H9 (cell line): ENCODE measurements around the gene EEF2K. TPM values are rescaled to one million over a fixed set of nuclear protein-coding genes. Genes with fewer than 3 reads are reported as not detected.

Source experiments
- DNase-seq: peaks from one replicate; pipeline ENCODE4 v3.0.0-alpha.2; 2017
- H2AFZ ChIP-seq: one replicate; pipeline ENCODE4 v1.6.1; 2013; ENCODE audit warnings: mild to moderate bottlenecking, low read length, control low read depth, moderate library complexity
- H2AK5ac ChIP-seq: 2 replicates; pipeline ENCODE4 v1.6.1; 2013; ENCODE audit warnings: low read length, control low read depth, mixed read lengths; ENCODE audit not compliant: insufficient read length
- H2BK120ac ChIP-seq: one replicate; pipeline ENCODE4 v1.6.1; 2013; ENCODE audit warnings: low read depth, mild to moderate bottlenecking, low read length, control low read depth, inconsistent platforms; ENCODE audit not compliant: poor library complexity, severe bottlenecking
- H2BK12ac ChIP-seq: 2 replicates; pipeline ENCODE4 v1.6.1; 2013; ENCODE audit warnings: low read length, control low read depth, mixed read lengths, low read depth; ENCODE audit not compliant: insufficient read length
- H2BK15ac ChIP-seq: 2 replicates; pipeline ENCODE4 v1.6.1; 2013; ENCODE audit warnings: low read depth, low read length, control low read depth
- H2BK20ac ChIP-seq: one replicate; pipeline ENCODE4 v1.6.1; 2013; ENCODE audit warnings: low read depth, mild to moderate bottlenecking, low read length, control low read depth, inconsistent platforms; ENCODE audit not compliant: poor library complexity, severe bottlenecking
- H2BK5ac ChIP-seq: 2 replicates; pipeline ENCODE4 v1.6.1; 2013; ENCODE audit warnings: low read length, control low read depth, mixed read lengths; ENCODE audit not compliant: insufficient read length
- H3K14ac ChIP-seq: 2 replicates; pipeline ENCODE4 v1.6.1; 2013; ENCODE audit warnings: low read length, control low read depth; ENCODE audit not compliant: insufficient read depth
- H3K18ac ChIP-seq: 2 replicates; pipeline ENCODE4 v1.6.1; 2013; ENCODE audit warnings: low read depth, mild to moderate bottlenecking, mixed read lengths, low read length, control low read depth; ENCODE audit not compliant: insufficient read length
- H3K23ac ChIP-seq: 2 replicates; pipeline ENCODE4 v1.6.1; 2013; ENCODE audit warnings: low read length, control low read depth, mixed read lengths, low read depth; ENCODE audit not compliant: insufficient read length
- H3K23me2 ChIP-seq: 2 replicates; pipeline ENCODE4 v1.6.1; 2013; ENCODE audit warnings: low read depth, mild to moderate bottlenecking, mixed read lengths, low read length, control low read depth; ENCODE audit not compliant: insufficient read length, poor library complexity, severe bottlenecking
- H3K27ac ChIP-seq: 2 replicates; pipeline ENCODE4 v1.5.1; 2013; ENCODE audit warnings: low read length, control low read depth, mixed read lengths, low read depth; ENCODE audit not compliant: insufficient read length
- H3K27me3 ChIP-seq: 2 replicates; pipeline ENCODE4 v1.6.1; 2013; ENCODE audit warnings: low read length, control low read depth, inconsistent platforms; ENCODE audit not compliant: insufficient read depth
- H3K4ac ChIP-seq: 2 replicates; pipeline ENCODE4 v1.6.1; 2013; ENCODE audit warnings: low read depth, mild to moderate bottlenecking, control low read depth, inconsistent platforms, low read length, moderate library complexity
- H3K4me1 ChIP-seq: 2 replicates; pipeline ENCODE4 v1.6.1; 2013; ENCODE audit warnings: low read length, control low read depth, inconsistent platforms; ENCODE audit not compliant: insufficient read depth
- H3K4me2 ChIP-seq: 2 replicates; pipeline ENCODE4 v1.6.1; 2013; ENCODE audit warnings: low read length, control low read depth, mixed read lengths; ENCODE audit not compliant: insufficient read length, insufficient read depth
- H3K56ac ChIP-seq: 2 replicates; pipeline ENCODE4 v1.6.1; 2013; ENCODE audit warnings: low read depth, mild to moderate bottlenecking, mixed read lengths, low read length, control low read depth; ENCODE audit not compliant: insufficient read length
- H3K79me1 ChIP-seq: 2 replicates; pipeline ENCODE4 v1.6.1; 2013; ENCODE audit warnings: low read depth, mild to moderate bottlenecking, moderate library complexity, low read length, control low read depth, inconsistent platforms; ENCODE audit not compliant: insufficient read depth, poor library complexity, severe bottlenecking
- H3K79me2 ChIP-seq: 2 replicates; pipeline ENCODE4 v1.6.1; 2013; ENCODE audit warnings: low read length, control low read depth, inconsistent platforms; ENCODE audit not compliant: insufficient read depth
- H3K9ac ChIP-seq: 2 replicates; pipeline ENCODE4 v1.6.1; 2013; ENCODE audit warnings: low read length, control low read depth, mixed read lengths; ENCODE audit not compliant: insufficient read length; ENCODE audit errors: extremely low read depth
- H3K9me3 ChIP-seq: one replicate; pipeline ENCODE4 v1.6.1; 2013; ENCODE audit warnings: low read depth, low read length, inconsistent platforms; ENCODE audit not compliant: control insufficient read depth
- H3T11ph ChIP-seq: one replicate; pipeline ENCODE4 v1.6.1; 2013; ENCODE audit warnings: mild to moderate bottlenecking, low read length, control low read depth, inconsistent platforms
- H4K20me1 ChIP-seq: one replicate; pipeline ENCODE4 v1.6.1; 2013; ENCODE audit not compliant: control insufficient read depth, insufficient read length, insufficient read depth
- H4K5ac ChIP-seq: 2 replicates; pipeline ENCODE4 v1.6.1; 2013; ENCODE audit warnings: low read depth, mild to moderate bottlenecking, mixed read lengths, low read length, control low read depth; ENCODE audit not compliant: insufficient read length
- H4K8ac ChIP-seq: replicated peaks from 2 replicates; pipeline ENCODE4 v1.6.1; 2013; ENCODE audit warnings: low read length, control low read depth, mixed read lengths, low read depth; ENCODE audit not compliant: insufficient read length
- H4K91ac ChIP-seq: 2 replicates; pipeline ENCODE4 v1.6.1; 2013; ENCODE audit warnings: low read depth, mild to moderate bottlenecking, moderate library complexity, mixed read lengths, low read length, control low read depth; ENCODE audit not compliant: insufficient read length
- H3K27ac Mint-ChIP-seq, 3 experiments: 2 replicates in 2 of 3; 3 replicates in 1 of 3; pipeline ENCODE4 v1.8.0; 2020 to 2021; ENCODE audit warnings: mixed read lengths in 3 of 3, mild to moderate bottlenecking in 1 of 3, moderate library complexity in 1 of 3
- H3K27me3 Mint-ChIP-seq: 2 replicates; pipeline ENCODE4 v1.8.0; 2021; ENCODE audit warnings: low read depth, mild to moderate bottlenecking, moderate library complexity, mixed read lengths
- H3K36me3 Mint-ChIP-seq, 3 experiments: 2 replicates in 2 of 3; 3 replicates in 1 of 3; pipeline ENCODE4 v1.8.0; 2020 to 2021; ENCODE audit warnings: low read depth in 3 of 3, mixed read lengths in 3 of 3; ENCODE audit not compliant: insufficient read depth in 1 of 3
- H3K4me1 Mint-ChIP-seq, 2 experiments: 2 replicates each; pipeline ENCODE4 v1.8.0; 2020; ENCODE audit warnings: mixed read lengths in 2 of 2
- H3K4me3 Mint-ChIP-seq, 2 experiments: 2 replicates in 1 of 2; 3 replicates in 1 of 2; pipeline ENCODE4 v1.8.0; 2020 to 2021; ENCODE audit warnings: mild to moderate bottlenecking in 2 of 2, mixed read lengths in 2 of 2, moderate library complexity in 1 of 2
- H3K9me3 Mint-ChIP-seq, 2 experiments: 2 replicates in 1 of 2; 3 replicates in 1 of 2; pipeline ENCODE4 v1.8.0; 2020; ENCODE audit warnings: mild to moderate bottlenecking in 2 of 2, mixed read lengths in 2 of 2, moderate library complexity in 1 of 2
- WGBS: extraction: QIAGEN DNeasy Blood & Tissue Kit; methylation state at CpG from one replicate; pipeline ENCODE4 v1.1.7; 2013; ENCODE audit warnings: missing lambda C conversion rate, low lambda C conversion rate, mixed read lengths; ENCODE audit not compliant: insufficient read length; ENCODE audit errors: extremely low coverage; 5-methylcytosine and 5-hydroxymethylcytosine counted together
- total RNA-seq: library from RNA; stranded (reverse); gene quantifications from 2 replicates; pipeline ENCODE4 v1.2.1, GENCODE V29; 2021
- TF ChIP-seq, protein P1 (sequence below): fragments of 200-600 bp; sonication (generic); conservative IDR thresholded peaks from 3 replicates; pipeline ENCODE4 v1.8.0; 2021; ENCODE audit warnings: antibody characterized with exemption, mild to moderate bottlenecking

The EEF2K gene
- total RNA-seq, 1 experiment from 2014 or later, result 20.7 TPM

DNA sequence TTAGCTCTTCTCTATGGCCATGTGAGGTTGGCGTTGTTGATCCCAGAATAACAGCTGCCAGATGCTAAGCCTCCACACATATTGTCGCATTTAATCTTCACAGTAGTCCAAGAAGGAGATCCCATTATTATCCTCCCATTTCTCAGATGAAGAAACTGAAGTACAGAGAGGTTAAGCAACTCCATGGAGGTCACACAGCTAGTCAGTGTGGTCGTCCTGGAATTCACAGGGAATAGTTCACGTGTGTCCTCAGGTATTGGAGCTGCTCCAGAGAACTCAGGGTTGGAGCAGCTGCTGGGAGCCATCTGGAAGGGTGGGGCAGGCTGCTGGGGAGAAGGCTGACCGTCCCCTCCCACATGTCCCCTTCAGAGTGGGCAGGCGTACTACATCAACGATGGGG is 24.2 kb upstream of the EEF2K start:
- Histone ChIP-seq H2BK20ac (no peak overlapping the region), H3K9me3 (no peaks in the 10 kb centered on the region), H2BK12ac (no peak overlapping the region), H3K23me2 (no peaks in the 10 kb centered on the region), H4K20me1 (no peaks in the 10 kb centered on the region), H4K91ac (no peak overlapping the region), H3K79me2 (no peaks in the 10 kb centered on the region), H2AK5ac (no peak overlapping the region), H3K56ac (no peak overlapping the region), H3T11ph (no peak overlapping the region), H3K4me2 (no peak overlapping the region), H2BK120ac (no peak overlapping the region), H2BK15ac (no peak overlapping the region), H3K79me1 (no peaks in the 10 kb centered on the region), H2AFZ (no peak overlapping the region), H3K4ac (no peak overlapping the region), H4K8ac (no peak overlapping the region), H3K27ac (no peak overlapping the region), H3K14ac (no peak overlapping the region), H3K9ac (no peak overlapping the region), H3K27me3 (no peaks in the 10 kb centered on the region), H3K18ac (no peak overlapping the region), H4K5ac (no peak overlapping the region), H3K23ac (no peak overlapping the region), H2BK5ac (no peak overlapping the region), H3K4me1 (no peaks in the 10 kb centered on the region)
- Mint-ChIP-seq H3K4me1 (peaks cover 6 to 7% of the 10 kb centered on the region in 2 experiments), H3K4me3 (no peak overlapping the region; a peak in 1 of 5 replicates), H3K27ac (no peak overlapping the region; a peak in 1 of 7 replicates), H3K36me3 (no peaks in the 10 kb centered on the region), H3K9me3 (no peaks in the 10 kb centered on the region), H3K27me3 (peaks cover 8% of the 10 kb centered on the region)
- no peak for DNase-seq
- TF ChIP-seq, protein P1, sequence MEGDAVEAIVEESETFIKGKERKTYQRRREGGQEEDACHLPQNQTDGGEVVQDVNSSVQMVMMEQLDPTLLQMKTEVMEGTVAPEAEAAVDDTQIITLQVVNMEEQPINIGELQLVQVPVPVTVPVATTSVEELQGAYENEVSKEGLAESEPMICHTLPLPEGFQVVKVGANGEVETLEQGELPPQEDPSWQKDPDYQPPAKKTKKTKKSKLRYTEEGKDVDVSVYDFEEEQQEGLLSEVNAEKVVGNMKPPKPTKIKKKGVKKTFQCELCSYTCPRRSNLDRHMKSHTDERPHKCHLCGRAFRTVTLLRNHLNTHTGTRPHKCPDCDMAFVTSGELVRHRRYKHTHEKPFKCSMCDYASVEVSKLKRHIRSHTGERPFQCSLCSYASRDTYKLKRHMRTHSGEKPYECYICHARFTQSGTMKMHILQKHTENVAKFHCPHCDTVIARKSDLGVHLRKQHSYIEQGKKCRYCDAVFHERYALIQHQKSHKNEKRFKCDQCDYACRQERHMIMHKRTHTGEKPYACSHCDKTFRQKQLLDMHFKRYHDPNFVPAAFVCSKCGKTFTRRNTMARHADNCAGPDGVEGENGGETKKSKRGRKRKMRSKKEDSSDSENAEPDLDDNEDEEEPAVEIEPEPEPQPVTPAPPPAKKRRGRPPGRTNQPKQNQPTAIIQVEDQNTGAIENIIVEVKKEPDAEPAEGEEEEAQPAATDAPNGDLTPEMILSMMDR, result no peak
- no CpG with 5 or more reads among the region's 7 CpGs for WGBS
